Fibroblast of lung (primary cell): ENCODE data around the gene ZDHHC8. TPM values are rescaled to one million over a fixed set of nuclear protein-coding genes. Genes with fewer than 3 reads are reported as not detected.

Source experiments
- DNase-seq, 2 donors: peaks; one replicate each; pipeline versions ENCODE4 v3.0.0 to v3.0.0-alpha.2; 2010; ENCODE audit warnings: low read depth in 2 of 2
- H2AFZ ChIP-seq: 2 replicates; pipeline ENCODE4 v1.5.1; 2012; ENCODE audit warnings: low read length, control low read depth, inconsistent platforms
- H3K27ac ChIP-seq: 2 replicates; pipeline ENCODE4 v1.5.1; 2011; ENCODE audit warnings: low read length, control low read depth; ENCODE audit not compliant: insufficient read depth
- H3K27me3 ChIP-seq: 2 replicates; pipeline ENCODE4 v1.5.1; 2011; ENCODE audit warnings: mild to moderate bottlenecking, low read length; ENCODE audit not compliant: control insufficient read depth, insufficient read depth
- H3K36me3 ChIP-seq: 2 replicates; pipeline ENCODE4 v1.5.1; 2011; ENCODE audit warnings: low read length; ENCODE audit not compliant: control insufficient read depth, insufficient read depth
- H3K4me1 ChIP-seq: 2 replicates; pipeline ENCODE4 v1.5.1; 2011; ENCODE audit warnings: low read length; ENCODE audit not compliant: control insufficient read depth, insufficient read depth; ENCODE audit errors: extremely low read depth
- H3K4me2 ChIP-seq: 2 replicates; pipeline ENCODE4 v1.5.1; 2011; ENCODE audit warnings: low read length, control low read depth; ENCODE audit not compliant: insufficient read depth; ENCODE audit errors: extremely low read depth
- H3K4me3 ChIP-seq, 4 experiments: fragments of 200-600 bp in 1 of 4; sonication (generic) in 1 of 4; replicated peaks in 1 of 4; 2 replicates each; pipeline ENCODE4 v1.5.1; 2011 to 2016; ENCODE audit warnings: low read length in 4 of 4, low read depth in 3 of 4, mild to moderate bottlenecking in 3 of 4, control low read depth in 2 of 4, inconsistent platforms in 1 of 4, mixed read lengths in 1 of 4; ENCODE audit not compliant: insufficient read depth in 1 of 4; ENCODE audit errors: control extremely low read depth in 1 of 4
- H3K79me2 ChIP-seq: 2 replicates; pipeline ENCODE4 v1.5.1; 2012; ENCODE audit warnings: mild to moderate bottlenecking, low read length, inconsistent platforms; ENCODE audit not compliant: control insufficient read depth, insufficient read depth
- H3K9ac ChIP-seq: 2 replicates; pipeline ENCODE4 v1.5.1; 2011; ENCODE audit warnings: mild to moderate bottlenecking, low read length, control low read depth; ENCODE audit not compliant: insufficient read depth
- H3K9me3 ChIP-seq: 2 replicates; pipeline ENCODE4 v1.5.1; 2012; ENCODE audit warnings: low read depth, low read length; ENCODE audit not compliant: control insufficient read depth, insufficient read depth
- H4K20me1 ChIP-seq: 2 replicates; pipeline ENCODE4 v1.5.1; 2011; ENCODE audit warnings: low read length; ENCODE audit not compliant: control insufficient read depth, insufficient read depth; ENCODE audit errors: extremely low read depth
- EZH2 ChIP-seq: IDR thresholded peaks from 2 replicates; pipeline ENCODE4 v1.5.1; 2012; ENCODE audit warnings: low read length, control low read depth, mild to moderate bottlenecking; ENCODE audit errors: missing control alignments
- polyA plus RNA-seq, 2 donors: library from polyadenylated mRNA; depleted of rRNA in 1 of 2; stranded (reverse) in 1 of 2; unstranded in 1 of 2; fragments of >200 nt; gene quantifications; 2 replicates each; pipeline ENCODE4 v1.2.1, GENCODE V29; 2011 to 2012; ENCODE audit warnings: missing spikeins in 1 of 2
- total RNA-seq: library from RNA; depleted of rRNA; stranded (reverse); fragments of >200 nt; gene quantifications from 2 replicates; pipeline ENCODE4 v1.2.1, GENCODE V29; 2014
- TF ChIP-seq, protein P1 (sequence below), 2 donors: IDR thresholded peaks in 1 of 2; conservative IDR thresholded peaks in 1 of 2; 1 replicate in 1 of 2; 2 replicates in 1 of 2; pipeline ENCODE4 v1.5.1; 2011 to 2012; ENCODE audit warnings: low read length in 2 of 2, control low read depth in 1 of 2, inconsistent platforms in 1 of 2, low read depth in 1 of 2, mild to moderate bottlenecking in 1 of 2

ZDHHC8 gene
- total and polyA plus RNA-seq, 2 donors (not counting 1 experiment from before 2014, with no cell fraction given), result 6.6 to 26.2 TPM

GRCh38 chr22:20099099-20099711 lies 32.4 kb upstream of the ZDHHC8 start:
- no peaks in the 10 kb centered on the region for H3K4me1 ChIP-seq
- H3K4me3 ChIP-seq, result no peak overlapping the region
- H2AFZ ChIP-seq, result no peak overlapping the region
- no peaks in the 10 kb centered on the region for H3K27me3 ChIP-seq
- H4K20me1 ChIP-seq, result no peaks in the 10 kb centered on the region
- H3K27ac ChIP-seq, result no peak overlapping the region
- H3K9ac ChIP-seq, result no peak overlapping the region
- TF ChIP-seq, protein P1, sequence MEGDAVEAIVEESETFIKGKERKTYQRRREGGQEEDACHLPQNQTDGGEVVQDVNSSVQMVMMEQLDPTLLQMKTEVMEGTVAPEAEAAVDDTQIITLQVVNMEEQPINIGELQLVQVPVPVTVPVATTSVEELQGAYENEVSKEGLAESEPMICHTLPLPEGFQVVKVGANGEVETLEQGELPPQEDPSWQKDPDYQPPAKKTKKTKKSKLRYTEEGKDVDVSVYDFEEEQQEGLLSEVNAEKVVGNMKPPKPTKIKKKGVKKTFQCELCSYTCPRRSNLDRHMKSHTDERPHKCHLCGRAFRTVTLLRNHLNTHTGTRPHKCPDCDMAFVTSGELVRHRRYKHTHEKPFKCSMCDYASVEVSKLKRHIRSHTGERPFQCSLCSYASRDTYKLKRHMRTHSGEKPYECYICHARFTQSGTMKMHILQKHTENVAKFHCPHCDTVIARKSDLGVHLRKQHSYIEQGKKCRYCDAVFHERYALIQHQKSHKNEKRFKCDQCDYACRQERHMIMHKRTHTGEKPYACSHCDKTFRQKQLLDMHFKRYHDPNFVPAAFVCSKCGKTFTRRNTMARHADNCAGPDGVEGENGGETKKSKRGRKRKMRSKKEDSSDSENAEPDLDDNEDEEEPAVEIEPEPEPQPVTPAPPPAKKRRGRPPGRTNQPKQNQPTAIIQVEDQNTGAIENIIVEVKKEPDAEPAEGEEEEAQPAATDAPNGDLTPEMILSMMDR (conservative IDR thresholded peaks at IDR 0.05 in 1 of 2, IDR thresholded peaks at IDR 0.05 in 1 of 2; ENCODE audit: low read depth in 1 of 2, low read length in 2 of 2), result no peak
- no peak for TF ChIP-seq EZH2
- H3K79me2 ChIP-seq, result peaks cover 40% of the 10 kb centered on the region
- H3K9me3 ChIP-seq, result no peaks in the 10 kb centered on the region
- H3K4me2 ChIP-seq, result no peak overlapping the region
- no peak for DNase-seq
- peaks cover 15% of the 10 kb centered on the region for H3K36me3 ChIP-seq

DNA sequence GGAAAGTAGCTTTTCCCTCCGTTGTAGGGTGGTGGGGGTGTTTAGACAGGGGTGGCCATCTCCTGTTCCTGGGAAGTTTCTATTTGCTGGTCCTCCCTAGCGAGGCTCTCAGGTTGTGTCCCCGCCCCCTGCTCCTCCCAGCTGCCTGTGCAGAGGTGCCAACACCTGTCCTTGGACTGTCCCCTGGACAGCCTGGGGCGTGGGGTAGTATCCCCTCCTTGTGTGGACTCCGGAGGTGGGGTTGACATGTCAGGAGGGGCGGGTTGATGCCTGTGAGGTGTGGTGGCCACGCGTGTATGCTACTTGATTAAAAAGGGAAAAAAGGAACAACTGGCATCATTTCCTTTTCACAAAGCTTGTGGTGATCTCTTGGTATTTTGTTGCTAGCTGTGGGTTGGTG lies 30.0 kb upstream of the ZDHHC8 start:
- no peak for TF ChIP-seq EZH2
- TF ChIP-seq, protein P1 (conservative IDR thresholded peaks at IDR 0.05 in 1 of 2, IDR thresholded peaks at IDR 0.05 in 1 of 2; ENCODE audit: low read depth in 1 of 2, low read length in 2 of 2), result no peak
- H3K36me3 ChIP-seq, result peaks cover 26% of the 10 kb centered on the region
- no peak overlapping the region for H3K27ac ChIP-seq
- H2AFZ ChIP-seq, result no peak overlapping the region
- H3K4me1 ChIP-seq, result no peaks in the 10 kb centered on the region
- H3K9me3 ChIP-seq, result no peaks in the 10 kb centered on the region
- H3K27me3 ChIP-seq, result no peaks in the 10 kb centered on the region
- DNase-seq, result no peak
- no peaks in the 10 kb centered on the region for H4K20me1 ChIP-seq
- no peak overlapping the region for H3K4me2 ChIP-seq
- H3K9ac ChIP-seq, result no peak overlapping the region
- H3K79me2 ChIP-seq, result peaks cover 45% of the 10 kb centered on the region
- no peak overlapping the region for H3K4me3 ChIP-seq

DNA sequence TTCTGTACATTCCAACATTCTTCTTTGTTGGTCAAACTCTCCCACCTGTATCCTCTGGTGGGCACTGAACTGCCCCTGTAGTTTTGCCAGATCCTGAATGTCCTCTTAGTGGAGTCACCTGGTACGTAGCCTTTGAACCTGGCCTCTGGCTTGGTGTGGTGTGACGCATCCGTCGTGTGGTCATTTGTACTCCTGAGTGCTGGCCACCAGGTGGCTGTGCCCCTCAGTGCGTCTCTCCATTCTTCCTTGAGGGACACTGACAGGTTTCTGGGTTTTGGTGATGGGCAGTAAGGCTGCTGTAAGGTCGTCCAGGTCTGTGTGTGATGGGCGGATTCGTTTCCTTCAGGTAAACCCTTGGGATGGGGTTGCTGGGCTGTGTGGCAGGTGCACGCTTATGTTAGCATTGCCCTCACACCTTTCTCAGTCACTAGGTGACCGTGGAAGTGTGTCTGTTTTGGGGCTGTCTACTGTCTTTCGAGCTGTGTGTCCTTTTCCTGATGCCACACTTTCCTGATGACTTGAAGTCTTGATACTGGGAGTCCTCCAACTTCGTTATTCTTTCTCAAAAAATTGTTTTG lies 29.3 kb upstream of the ZDHHC8 start:
- Histone ChIP-seq H3K27ac (no peak overlapping the region), H3K36me3 (peaks cover 32% of the 10 kb centered on the region), H3K4me1 (no peaks in the 10 kb centered on the region), H4K20me1 (no peaks in the 10 kb centered on the region), H2AFZ (no peak overlapping the region), H3K4me3 (no peak overlapping the region), H3K9ac (no peak overlapping the region), H3K27me3 (no peaks in the 10 kb centered on the region), H3K9me3 (no peaks in the 10 kb centered on the region), H3K4me2 (no peak overlapping the region), H3K79me2 (peaks cover 39% of the 10 kb centered on the region)
- no peak for DNase-seq
- TF ChIP-seq, protein P1 (conservative IDR thresholded peaks at IDR 0.05 in 1 of 2, IDR thresholded peaks at IDR 0.05 in 1 of 2; ENCODE audit: low read depth in 1 of 2, low read length in 2 of 2), result peak in 1 of 2 donors; percentile 1
- TF ChIP-seq EZH2, result no peak
